ENCODE data around the gene LIPC.

DNA sequence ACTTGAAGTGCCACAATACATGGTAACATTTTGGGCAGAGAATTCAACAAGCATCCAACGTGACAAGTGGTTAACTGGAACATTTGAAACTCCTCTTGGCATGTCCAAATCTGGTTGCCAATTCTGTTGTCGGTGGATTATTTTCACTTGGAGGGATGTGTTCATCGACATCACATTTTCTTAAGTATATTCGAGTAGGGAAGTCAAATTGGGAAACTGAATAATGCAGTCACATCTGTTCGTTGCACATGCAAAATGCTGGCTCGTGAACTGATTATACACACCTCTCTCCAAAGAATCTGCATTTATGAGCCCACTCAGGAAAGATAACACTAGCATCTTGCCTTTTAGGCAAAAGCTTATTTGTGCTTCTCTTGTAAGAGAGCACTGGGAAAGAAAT, 139.7 kb downstream of the LIPC start:
- TF ChIP-seq POLR2A (IDR thresholded peaks at IDR 0.05; ENCODE audit: low read length) (no peak), GATA1 (IDR thresholded peaks at IDR 0.05; ENCODE audit: low read depth, low read length) (no peak)

Data from erythroblast (primary cell).